ENCODE results near the gene PTBP1. TPM values are rescaled to one million over a fixed set of nuclear protein-coding genes. Genes with fewer than 3 reads are reported as not detected.

Gene PTBP1
- polyA plus RNA-seq, 3 donors: 62.4 to 117 (median 81.6) TPM

GRCh38 chr19:810883-811489, 13.7 kb downstream of the PTBP1 start:
- H3K36me3 ChIP-seq (replicated peaks in 1 of 2; ENCODE audit: control insufficient read depth in 1 of 2, insufficient read depth in 2 of 2, low read length in 2 of 2): peaks cover 58 to 60% of the 10 kb centered on the region in 2 donors
- no peaks in the 10 kb centered on the region for H3K27me3 Mint-ChIP-seq (ENCODE audit: low read depth in 3 of 3)
- no peaks in the 10 kb centered on the region for H3K27me3 ChIP-seq (ENCODE audit: control insufficient read depth in 2 of 2, insufficient read depth in 2 of 2, low read length in 2 of 2)
- H3K4me1 Mint-ChIP-seq: peaks cover 1% of the 10 kb centered on the region
- no peak overlapping the region for H3K4me2 ChIP-seq (replicated peaks; ENCODE audit: extremely low read depth, low read length, poor library complexity, severe bottlenecking)
- no peak overlapping the region for H3K4me3 ChIP-seq (replicated peaks in 1 of 3; ENCODE audit: low read depth in 2 of 3, low read length in 3 of 3)
- no peak overlapping the region for H3K27ac Mint-ChIP-seq
- H3K4me1 ChIP-seq (ENCODE audit: control insufficient read depth in 1 of 2, insufficient read depth in 2 of 2, low read length in 2 of 2): no peaks in the 10 kb centered on the region
- peaks cover 39 to 62% of the 10 kb centered on the region in 2 donors for H3K36me3 Mint-ChIP-seq
- H3K9me3 Mint-ChIP-seq: peaks cover 0 to 6% (median 0%) of the 10 kb centered on the region in 7 donors
- H3K27ac ChIP-seq (ENCODE audit: low read depth in 1 of 2, low read length in 2 of 2): no peak overlapping the region
- intact Hi-C loops (cut with micrococcal nuclease): no loop called here
- WGBS (ENCODE audit: insufficient coverage): 93% methylated on average over 7 of the region's 25 CpGs
- H2AFZ ChIP-seq (ENCODE audit: insufficient read depth, low read depth, low read length, poor library complexity, severe bottlenecking): no peak overlapping the region
- H3K79me2 ChIP-seq (ENCODE audit: insufficient read depth, low read length): peaks cover 55% of the 10 kb centered on the region
- no peak overlapping the region for H3K9ac ChIP-seq (ENCODE audit: insufficient read depth, low read length, poor library complexity, severe bottlenecking)
- no peak for DNase-seq
- no peak for TF ChIP-seq CTCF (IDR thresholded peaks at IDR 0.05)
- H4K20me1 ChIP-seq (ENCODE audit: insufficient read depth, low read length): peaks cover 70% of the 10 kb centered on the region
- no peak overlapping the region for H3K4me3 Mint-ChIP-seq
- H3K9me3 ChIP-seq (replicated peaks in 1 of 2; ENCODE audit: control insufficient read depth in 1 of 2, insufficient read depth in 1 of 2, low read length in 2 of 2): no peaks in the 10 kb centered on the region

GRCh38 chr19:811506-812048, 14.3 kb downstream of the PTBP1 start:
- H3K4me2 ChIP-seq (replicated peaks; ENCODE audit: extremely low read depth, low read length, poor library complexity, severe bottlenecking): no peak overlapping the region
- H2AFZ ChIP-seq (ENCODE audit: insufficient read depth, low read depth, low read length, poor library complexity, severe bottlenecking): no peak overlapping the region
- H3K36me3 Mint-ChIP-seq: peaks cover 38 to 64% of the 10 kb centered on the region in 2 donors
- peaks cover 54 to 55% of the 10 kb centered on the region in 2 donors for H3K36me3 ChIP-seq (replicated peaks in 1 of 2; ENCODE audit: control insufficient read depth in 1 of 2, insufficient read depth in 2 of 2, low read length in 2 of 2)
- no peak overlapping the region for H3K4me3 ChIP-seq (replicated peaks in 1 of 3; ENCODE audit: low read depth in 2 of 3, low read length in 3 of 3)
- TF ChIP-seq CTCF (IDR thresholded peaks at IDR 0.05): no peak
- peaks cover 64% of the 10 kb centered on the region for H4K20me1 ChIP-seq (ENCODE audit: insufficient read depth, low read length)
- H3K27ac Mint-ChIP-seq: no peak overlapping the region
- no peaks in the 10 kb centered on the region for H3K4me1 ChIP-seq (ENCODE audit: control insufficient read depth in 1 of 2, insufficient read depth in 2 of 2, low read length in 2 of 2)
- H3K27me3 ChIP-seq (ENCODE audit: control insufficient read depth in 2 of 2, insufficient read depth in 2 of 2, low read length in 2 of 2): no peaks in the 10 kb centered on the region
- H3K4me3 Mint-ChIP-seq: no peak overlapping the region
- no peak overlapping the region for H3K9ac ChIP-seq (ENCODE audit: insufficient read depth, low read length, poor library complexity, severe bottlenecking)
- H3K4me1 Mint-ChIP-seq: peaks cover 1% of the 10 kb centered on the region
- 90% methylated on average over 11 of the region's 20 CpGs for WGBS (ENCODE audit: insufficient coverage)
- no peak for DNase-seq
- H3K79me2 ChIP-seq (ENCODE audit: insufficient read depth, low read length): peaks cover 49% of the 10 kb centered on the region
- intact Hi-C loops (cut with micrococcal nuclease): no loop called here
- H3K9me3 Mint-ChIP-seq: peaks cover 0 to 10% (median 0%) of the 10 kb centered on the region in 7 donors
- H3K9me3 ChIP-seq (replicated peaks in 1 of 2; ENCODE audit: control insufficient read depth in 1 of 2, insufficient read depth in 1 of 2, low read length in 2 of 2): no peaks in the 10 kb centered on the region
- H3K27me3 Mint-ChIP-seq (ENCODE audit: low read depth in 3 of 3): no peaks in the 10 kb centered on the region
- H3K27ac ChIP-seq (ENCODE audit: low read depth in 1 of 2, low read length in 2 of 2): no peak overlapping the region
